ENCODE results near the gene TEP1.

The TEP1 gene

GRCh38 chr14:20429801-20430669, 16.7 kb upstream of the TEP1 start:
- no peak for DNase-seq

- no peak for DNase-seq
These were observed 15.5 kb upstream of the TEP1 start for GRCh38 chr14:20428802-20429201.

- no peak for DNase-seq
These were observed 14.7 kb upstream of the TEP1 start for GRCh38 chr14:20428010-20428365.

- peak; percentile 68 for DNase-seq
These were observed 14.1 kb upstream of the TEP1 start for GRCh38 chr14:20427231-20428009.

GRCh38 chr14:20424851-20425250, 11.6 kb upstream of the TEP1 start:
- DNase-seq, result no peak

GRCh38 chr14:20422886-20423285, 9.6 kb upstream of the TEP1 start:
- no peak for DNase-seq

- DNase-seq, result no peak
These were observed 8.0 kb upstream of the TEP1 start for GRCh38 chr14:20421267-20421666.

GRCh38 chr14:20419419-20419818, 6.1 kb upstream of the TEP1 start:
- no peak for DNase-seq

GRCh38 chr14:20418501-20418909, 5.2 kb upstream of the TEP1 start:
- no peak for DNase-seq

- no peak for DNase-seq
These were observed 4.2 kb upstream of the TEP1 start for GRCh38 chr14:20417250-20418186.

GRCh38 chr14:20416223-20416622, 2.9 kb upstream of the TEP1 start:
- no peak for DNase-seq

- peak; percentile 64 for DNase-seq
These were observed 2.5 kb upstream of the TEP1 start for GRCh38 chr14:20415782-20416206.

- no peak for DNase-seq
These were observed 412 bp upstream of the TEP1 start for GRCh38 chr14:20413744-20414082.

- peak; percentile 13 for DNase-seq
These were observed 890 bp downstream of the TEP1 start for GRCh38 chr14:20412411-20412810.

- DNase-seq, result peak; percentile 57
These were observed 4.1 kb downstream of the TEP1 start for GRCh38 chr14:20409226-20409625.

- DNase-seq, result no peak
These were observed 9.8 kb downstream of the TEP1 start for GRCh38 chr14:20403521-20403920.

GRCh38 chr14:20400965-20401593, 12.2 kb downstream of the TEP1 start:
- peak; percentile 14 for DNase-seq

- no peak for DNase-seq
These were observed 12.7 kb downstream of the TEP1 start for GRCh38 chr14:20400589-20400964.

GRCh38 chr14:20397511-20397910, 15.8 kb downstream of the TEP1 start:
- DNase-seq, result no peak

- DNase-seq, result no peak
These were observed 21.8 kb downstream of the TEP1 start for GRCh38 chr14:20391505-20391904.

GRCh38 chr14:20388159-20388558, 25.1 kb downstream of the TEP1 start:
- DNase-seq, result no peak

- DNase-seq, result no peak
These were observed 25.7 kb downstream of the TEP1 start for GRCh38 chr14:20387576-20387975.
